HFFc6 (cell line): Measurements from ENCODE around the gene TLE5. TPM values are rescaled to one million over a fixed set of nuclear protein-coding genes. Genes with fewer than 3 reads are reported as not detected.
"Not testable (repeated sequence)": the region's sequence is repeated elsewhere in the genome, so short reads cannot be mapped to it uniquely, and the experiment has no call there.

Source experiments
- DNase-seq: peaks from one replicate; pipeline ENCODE4 v3.0.0-alpha.2; 2018
- H3K27ac Mint-ChIP-seq: 2 replicates; pipeline ENCODE4 v1.8.0; 2020; ENCODE audit warnings: mild to moderate bottlenecking, mixed read lengths
- H3K27me3 Mint-ChIP-seq: 2 replicates; pipeline ENCODE4 v1.8.0; 2021; ENCODE audit warnings: mild to moderate bottlenecking, moderate library complexity, mixed read lengths; ENCODE audit not compliant: insufficient read depth
- H3K36me3 Mint-ChIP-seq: 2 replicates; pipeline ENCODE4 v1.8.0; 2021; ENCODE audit warnings: low read depth, mixed read lengths
- H3K4me1 Mint-ChIP-seq: 2 replicates; pipeline ENCODE4 v1.8.0; 2020; ENCODE audit warnings: low read depth, mixed read lengths
- H3K4me3 Mint-ChIP-seq: 2 replicates; pipeline ENCODE4 v1.8.0; 2020; ENCODE audit warnings: mild to moderate bottlenecking, moderate library complexity, mixed read lengths
- H3K9me3 Mint-ChIP-seq: 2 replicates; pipeline ENCODE4 v1.8.0; 2020; ENCODE audit warnings: mild to moderate bottlenecking, mixed read lengths
- total RNA-seq, 6 experiments: library from RNA; stranded (reverse); fragmentation: NEBNext Ultra II Directional; extraction: Animal tissue kit (Norgen Biotek cat#: 25700); gene quantifications; 2 replicates in 1 of 6; 3 replicates in 5 of 6; pipeline ENCODE4 v1.2.3, GENCODE V29; 2021
- TF ChIP-seq, protein P1 (sequence below): fragments of 200-600 bp; sonication (generic); IDR thresholded peaks from 2 replicates; pipeline ENCODE4 v1.5.0; 2021; ENCODE audit warnings: antibody characterized with exemption, mild to moderate bottlenecking

TLE5 gene
- total RNA-seq, 6 experiments from 2014 or later: 332 to 383 (median 356) TPM

DNA sequence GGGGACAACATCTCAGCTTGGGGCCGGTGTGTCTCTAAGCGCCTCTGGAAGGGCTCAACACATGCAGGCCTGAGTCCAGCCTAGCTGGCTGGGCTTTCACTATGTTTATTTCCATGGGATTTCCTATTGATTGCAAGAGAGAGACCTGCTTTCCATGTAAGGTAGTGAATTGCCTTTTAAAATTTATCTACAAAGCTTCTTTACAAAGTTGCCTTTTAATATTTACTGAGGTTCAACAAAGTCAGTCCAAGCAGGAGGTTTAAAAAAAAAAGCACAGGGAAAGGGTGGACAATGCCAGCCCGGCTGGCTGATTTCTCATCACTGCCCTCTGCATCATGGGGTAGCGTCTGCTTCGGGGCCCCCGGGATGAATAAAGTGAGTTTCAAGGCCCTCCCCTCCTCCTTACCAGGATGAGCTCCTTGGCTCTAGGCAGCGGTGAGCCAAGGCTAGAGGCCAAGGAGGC is 49.0 kb downstream of the TLE5 start:
- Mint-ChIP-seq H3K9me3 (no peaks in the 10 kb centered on the region), H3K27me3 (peaks cover 18% of the 10 kb centered on the region), H3K27ac (no peak overlapping the region), H3K36me3 (no peaks in the 10 kb centered on the region), H3K4me1 (no peaks in the 10 kb centered on the region), H3K4me3 (no peak overlapping the region)
- DNase-seq: no peak
- TF ChIP-seq, protein P1, sequence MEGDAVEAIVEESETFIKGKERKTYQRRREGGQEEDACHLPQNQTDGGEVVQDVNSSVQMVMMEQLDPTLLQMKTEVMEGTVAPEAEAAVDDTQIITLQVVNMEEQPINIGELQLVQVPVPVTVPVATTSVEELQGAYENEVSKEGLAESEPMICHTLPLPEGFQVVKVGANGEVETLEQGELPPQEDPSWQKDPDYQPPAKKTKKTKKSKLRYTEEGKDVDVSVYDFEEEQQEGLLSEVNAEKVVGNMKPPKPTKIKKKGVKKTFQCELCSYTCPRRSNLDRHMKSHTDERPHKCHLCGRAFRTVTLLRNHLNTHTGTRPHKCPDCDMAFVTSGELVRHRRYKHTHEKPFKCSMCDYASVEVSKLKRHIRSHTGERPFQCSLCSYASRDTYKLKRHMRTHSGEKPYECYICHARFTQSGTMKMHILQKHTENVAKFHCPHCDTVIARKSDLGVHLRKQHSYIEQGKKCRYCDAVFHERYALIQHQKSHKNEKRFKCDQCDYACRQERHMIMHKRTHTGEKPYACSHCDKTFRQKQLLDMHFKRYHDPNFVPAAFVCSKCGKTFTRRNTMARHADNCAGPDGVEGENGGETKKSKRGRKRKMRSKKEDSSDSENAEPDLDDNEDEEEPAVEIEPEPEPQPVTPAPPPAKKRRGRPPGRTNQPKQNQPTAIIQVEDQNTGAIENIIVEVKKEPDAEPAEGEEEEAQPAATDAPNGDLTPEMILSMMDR: no peak

DNA sequence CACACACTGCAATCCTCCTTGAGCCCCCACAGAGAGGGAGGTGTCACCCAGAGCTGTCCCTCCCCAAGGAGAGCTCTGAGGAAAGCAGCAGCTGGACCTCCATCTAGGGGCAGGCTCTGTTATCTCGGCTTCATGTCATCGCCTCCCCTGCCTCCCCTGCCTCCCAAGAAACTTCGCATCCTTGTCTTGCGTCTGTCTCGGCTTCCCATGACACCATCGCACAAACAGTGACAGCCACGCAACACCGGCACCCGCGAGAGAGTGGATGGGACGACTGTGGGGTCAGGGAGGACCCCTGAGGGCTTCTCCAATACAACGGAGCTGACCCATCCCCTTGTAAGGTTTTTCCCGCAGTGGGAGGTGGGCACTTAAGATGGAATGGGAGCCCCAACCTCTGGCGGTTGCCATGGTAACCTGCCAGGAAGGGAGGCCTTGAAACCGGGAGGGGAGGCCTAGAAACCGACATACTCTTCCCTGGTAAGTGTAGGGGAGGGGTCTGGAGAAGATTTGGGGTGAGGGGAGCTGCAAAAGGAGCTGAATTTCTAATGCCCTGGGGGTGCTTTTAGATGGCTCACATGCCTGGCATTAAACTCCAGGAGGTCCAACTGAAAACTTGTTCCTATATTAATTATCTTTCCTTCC is 49.6 kb downstream of the TLE5 start:
- Mint-ChIP-seq H3K4me1 (no peaks in the 10 kb centered on the region), H3K27ac (no peak overlapping the region), H3K27me3 (peaks cover 18% of the 10 kb centered on the region), H3K4me3 (no peak overlapping the region), H3K9me3 (no peaks in the 10 kb centered on the region), H3K36me3 (no peaks in the 10 kb centered on the region)
- TF ChIP-seq, protein P1: no peak
- no peak for DNase-seq

DNA sequence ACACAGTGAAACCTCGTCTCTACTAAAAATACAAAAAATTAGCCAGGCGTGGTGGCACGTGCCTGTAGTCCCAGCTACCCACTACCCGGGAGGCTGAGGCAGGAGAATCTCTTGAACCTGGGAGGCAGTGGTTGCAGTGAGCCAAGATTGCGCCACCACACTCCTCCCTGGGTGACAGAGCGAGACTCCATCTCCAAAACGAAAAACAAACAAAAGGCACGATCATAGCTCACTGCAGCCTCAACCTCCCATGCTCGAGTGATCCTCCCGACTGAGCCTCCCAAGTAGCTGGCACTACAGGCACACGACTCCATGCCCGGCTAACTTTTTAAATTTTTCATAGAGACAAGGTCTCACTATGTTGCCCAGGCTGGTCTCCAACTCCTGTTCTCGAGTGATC is 50.2 kb downstream of the TLE5 start:
- DNase-seq, H3K27ac Mint-ChIP-seq, H3K9me3 Mint-ChIP-seq, H3K36me3 Mint-ChIP-seq, H3K4me1 Mint-ChIP-seq, H3K4me3 Mint-ChIP-seq: not testable (repeated sequence)
- H3K27me3 Mint-ChIP-seq: peaks cover 22% of the 10 kb centered on the region

DNA sequence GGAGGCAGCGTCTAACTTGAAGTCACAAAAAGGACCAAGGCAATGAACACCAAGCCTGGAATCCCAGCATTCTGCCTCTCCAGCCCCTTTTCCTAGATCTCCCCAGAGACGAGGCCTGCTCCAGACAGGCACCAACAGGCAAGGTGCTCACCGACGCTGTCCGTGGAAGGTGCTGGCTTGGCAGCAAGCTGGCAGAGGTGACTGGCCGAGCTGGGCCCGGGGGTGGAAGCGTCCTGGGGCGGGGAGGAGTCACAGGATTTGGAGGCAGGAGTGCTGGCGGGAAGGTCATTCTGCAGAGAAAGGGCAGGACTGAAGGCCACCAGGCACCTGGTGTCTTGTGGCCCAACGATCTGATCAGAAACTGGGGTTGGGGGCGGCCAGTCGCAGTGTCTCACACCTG is 51.4 kb downstream of the TLE5 start:
- no peak for DNase-seq
- TF ChIP-seq, protein P1: no peak
- H3K27me3 Mint-ChIP-seq: peaks cover 24% of the 10 kb centered on the region
- H3K4me3 Mint-ChIP-seq: no peak overlapping the region
- H3K36me3 Mint-ChIP-seq: no peaks in the 10 kb centered on the region
- H3K4me1 Mint-ChIP-seq: no peaks in the 10 kb centered on the region
- no peak overlapping the region for H3K27ac Mint-ChIP-seq
- H3K9me3 Mint-ChIP-seq: no peaks in the 10 kb centered on the region

DNA sequence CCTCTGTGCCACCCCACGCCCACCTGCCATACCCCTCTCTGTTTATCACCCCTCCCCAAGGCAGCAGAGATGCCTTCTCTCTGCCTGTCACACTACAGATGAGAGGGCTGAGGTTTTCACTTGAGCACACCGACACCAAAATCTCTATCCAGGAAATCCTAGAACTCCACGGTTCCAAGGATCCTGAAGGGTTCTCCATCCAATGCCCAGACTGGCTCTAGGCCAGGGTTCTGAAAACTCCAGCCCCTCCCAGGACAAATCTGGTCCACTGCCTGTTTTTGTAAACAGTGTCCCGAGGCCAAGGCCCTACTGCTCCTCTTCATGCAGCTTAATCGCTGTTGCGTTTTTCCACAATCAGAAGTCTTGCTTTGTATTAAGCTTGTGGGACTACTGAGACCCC is 53.3 kb downstream of the TLE5 start:
- H3K36me3 Mint-ChIP-seq: no peaks in the 10 kb centered on the region
- H3K9me3 Mint-ChIP-seq: no peaks in the 10 kb centered on the region
- no peak overlapping the region for H3K27ac Mint-ChIP-seq
- TF ChIP-seq, protein P1: no peak
- DNase-seq: no peak
- no peak overlapping the region for H3K4me3 Mint-ChIP-seq
- H3K27me3 Mint-ChIP-seq: peaks cover 29% of the 10 kb centered on the region
- H3K4me1 Mint-ChIP-seq: no peaks in the 10 kb centered on the region

DNA sequence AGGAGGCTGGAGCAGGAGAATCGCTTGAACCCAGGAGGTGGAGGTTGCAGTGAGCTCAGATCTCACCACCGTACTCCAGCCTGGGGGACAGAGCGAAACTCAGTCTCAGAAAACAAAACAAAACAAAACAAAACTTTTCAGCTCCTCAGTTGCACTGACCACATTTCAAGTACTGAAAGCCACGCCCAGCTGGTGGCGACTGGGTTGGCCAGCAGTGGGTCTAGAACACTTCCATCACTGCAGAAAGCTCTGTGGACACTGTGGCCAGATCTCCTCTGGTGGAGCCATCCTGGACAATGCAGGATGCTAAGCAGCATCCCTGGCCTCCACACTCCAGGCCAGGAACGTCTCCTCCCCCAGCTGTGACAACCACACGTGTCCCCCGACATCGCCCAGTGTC is 54.3 kb downstream of the TLE5 start:
- peaks cover 31% of the 10 kb centered on the region for H3K27me3 Mint-ChIP-seq
- no peaks in the 10 kb centered on the region for H3K9me3 Mint-ChIP-seq
- TF ChIP-seq, protein P1: no peak
- H3K4me1 Mint-ChIP-seq: no peaks in the 10 kb centered on the region
- no peak for DNase-seq
- no peak overlapping the region for H3K4me3 Mint-ChIP-seq
- H3K36me3 Mint-ChIP-seq: no peaks in the 10 kb centered on the region
- no peak overlapping the region for H3K27ac Mint-ChIP-seq
